HepG2 (cell line): Measurements from ENCODE around the gene ZNF595.
"Not testable (repeated sequence)": the region's sequence is repeated elsewhere in the genome, so short reads cannot be mapped to it uniquely, and the experiment has no call there.

ENCODE experiments used
- CTCF ChIP-seq: sonication (generic); formaldehyde crosslinking; IDR thresholded peaks from 2 replicates; pipeline ENCODE4 v1.5.0; 2020; ENCODE audit warnings: mild to moderate bottlenecking, missing genetic modification reagents, moderate library complexity
- DPF2 ChIP-seq: sonication (generic); formaldehyde crosslinking; IDR thresholded peaks from 2 replicates; pipeline ENCODE4 v1.4.0; 2020; ENCODE audit warnings: mild to moderate bottlenecking, low read depth, missing genetic modification reagents, borderline replicate concordance
- EZH2 ChIP-seq: conservative IDR thresholded peaks from 2 replicates; pipeline ENCODE4 v1.6.1; 2012; ENCODE audit warnings: mild to moderate bottlenecking, low read depth, low read length, moderate library complexity
- SETDB1 ChIP-seq: sonication (generic); formaldehyde crosslinking; IDR thresholded peaks from 2 replicates; pipeline ENCODE4 v1.5.1; 2020; ENCODE audit warnings: missing genetic modification reagents, mild to moderate bottlenecking, borderline replicate concordance
- U2AF1 ChIP-seq: fragments of 200-400 bp; formaldehyde crosslinking; optimal IDR thresholded peaks from 2 replicates; pipeline ENCODE3; 2017; ENCODE audit warnings: mild to moderate bottlenecking, low read depth, low read length
- ZBTB1 ChIP-seq: sonication (generic); formaldehyde crosslinking; IDR thresholded peaks from 2 replicates; pipeline ENCODE4 v1.4.0; 2020; ENCODE audit warnings: missing genetic modification reagents, borderline replicate concordance

- TF ChIP-seq DPF2 (CRISPR knock-in tag); SETDB1 (CRISPR knock-in tag); U2AF1; CTCF; ZBTB1 (CRISPR knock-in tag); EZH2: not testable (repeated sequence)
These were observed 1.9 kb upstream of the ZNF595 start for GRCh38 chr4:51253-51652.
